ENCODE data around the gene EIF4G3. TPM values are rescaled to one million over a fixed set of nuclear protein-coding genes. Genes with fewer than 3 reads are reported as not detected.

Gene EIF4G3
- total and polyA plus RNA-seq, 9 of the 15 experiments (the other 6 are each of a cell fraction or from before 2014, with no cell fraction given): 6.7 to 40.5 (median 32.1) TPM

- TF ChIP-seq TAF9B (IDR thresholded peaks at IDR 0.05; ENCODE audit: partially characterized antibody) (no peak), XRCC4 (IDR thresholded peaks at IDR 0.05; ENCODE audit: extremely low read depth, insufficient read depth, insufficient read length) (no peak), E2F3 (CRISPR knock-in tag; IDR thresholded peaks at IDR 0.05) (no peak), POLR2G (IDR thresholded peaks at IDR 0.05; ENCODE audit: low read depth, low read length) (peak; percentile 69), SMARCE1 (IDR thresholded peaks at IDR 0.05) (no peak), HES1 (IDR thresholded peaks at IDR 0.05; ENCODE audit: low read depth) (no peak), PYGO2 (tag; IDR thresholded peaks at IDR 0.05) (no peak), ZNF766 (CRISPR knock-in tag; conservative IDR thresholded peaks at IDR 0.05) (no peak), FOXK2 (conservative IDR thresholded peaks at IDR 0.05 in 1 of 2, IDR thresholded peaks at IDR 0.05 in 1 of 2; ENCODE audit: low read depth in 2 of 2) (no peak), TRIM25 (IDR thresholded peaks at IDR 0.05; ENCODE audit: borderline replicate concordance) (no peak), DPF2 (IDR thresholded peaks at IDR 0.05) (peak; percentile 56), FOXP1 (CRISPR knock-in tag; IDR thresholded peaks at IDR 0.05) (no peak), HNRNPH1 (optimal IDR thresholded peaks at IDR 0.05; ENCODE audit: low read depth, low read length) (no peak), ZC3H11A (IDR thresholded peaks at IDR 0.05; ENCODE audit: low read depth, low read length) (no peak), ZNF124 (CRISPR knock-in tag; IDR thresholded peaks at IDR 0.05) (no peak), SMAD3 (CRISPR knock-in tag; conservative IDR thresholded peaks at IDR 0.05) (no peak), NCOR1 (IDR thresholded peaks at IDR 0.05) (peak; percentile 59; the same call in 1 of the 2 replicates), ZNF324 (CRISPR knock-in tag; IDR thresholded peaks at IDR 0.05) (no peak), ZNF717 (CRISPR knock-in tag; IDR thresholded peaks at IDR 0.05) (no peak), RBFOX2 (IDR thresholded peaks at IDR 0.05; ENCODE audit: low read depth, low read length) (0 out of 2 replicates have a peak, but pooled peaks have one; percentile 23), MNT (conservative IDR thresholded peaks at IDR 0.05) (0 out of 4 replicates have a peak, but pooled peaks of 1 of the 2 experiments have one; percentile 46), FOS (IDR thresholded peaks at IDR 0.05; ENCODE audit: extremely low read depth, insufficient read length) (no peak), NCOA6 (IDR thresholded peaks at IDR 0.05) (no peak), JUN (IDR thresholded peaks at IDR 0.05; ENCODE audit: borderline replicate concordance, low read depth, low read length) (no peak), JUN (CRISPR knock-in tag; IDR thresholded peaks at IDR 0.05; ENCODE audit: borderline replicate concordance) (no peak), MAX (CRISPR knock-in tag; IDR thresholded peaks at IDR 0.05) (peak; percentile 34), SP1 (CRISPR knock-in tag; IDR thresholded peaks at IDR 0.05) (0 out of 2 replicates have a peak, but pooled peaks have one; percentile 5)
Observed at GRCh38 chr1:21217812-21218596, 41.3 kb upstream of the EIF4G3 start (continued).

Measured in K562 (cell line).